ENCODE measurements around the gene RNF157. TPM values are rescaled to one million over a fixed set of nuclear protein-coding genes. Genes with fewer than 3 reads are reported as not detected.

Gene RNF157
- total RNA-seq, 1 donor from 2014 or later, result 54.0 TPM

GRCh38 chr17:76138896-76139752 lies 101.2 kb downstream of the RNF157 start:
- H3K27me3 Mint-ChIP-seq (ENCODE audit: low read depth), result peaks cover 60% of the 10 kb centered on the region
- peak overlapping the region; percentile 81 for H3K4me3 Mint-ChIP-seq
- peaks cover 53% of the 10 kb centered on the region for H3K4me1 Mint-ChIP-seq
- H3K36me3 Mint-ChIP-seq (ENCODE audit: low read depth), result no peaks in the 10 kb centered on the region
- DNase-seq (ENCODE audit: low read depth, low spot score), result no peak
- no peaks in the 10 kb centered on the region for H3K9me3 Mint-ChIP-seq
- H3K27ac Mint-ChIP-seq (ENCODE audit: unreplicated experiment), result no peak overlapping the region
- TF ChIP-seq CTCF (conservative IDR thresholded peaks at IDR 0.05), result no peak

- Mint-ChIP-seq H3K27me3 (ENCODE audit: low read depth) (peaks cover 68% of the 10 kb centered on the region), H3K4me3 (peak overlapping the region; percentile 81)
These were observed 101.9 kb downstream of the RNF157 start for GRCh38 chr17:76138234-76138895.

GRCh38 chr17:76137351-76138233 lies 102.7 kb downstream of the RNF157 start:
- TF ChIP-seq CTCF (conservative IDR thresholded peaks at IDR 0.05), result no peak
- H3K27me3 Mint-ChIP-seq (ENCODE audit: low read depth), result peaks cover 75% of the 10 kb centered on the region
- peak overlapping the region; percentile 95 for H3K27ac Mint-ChIP-seq (ENCODE audit: unreplicated experiment)
- peak overlapping the region; percentile 81 for H3K4me3 Mint-ChIP-seq
- H3K9me3 Mint-ChIP-seq, result no peaks in the 10 kb centered on the region
- peaks cover 52% of the 10 kb centered on the region for H3K4me1 Mint-ChIP-seq
- DNase-seq (ENCODE audit: low read depth, low spot score), result peak; percentile 43
- H3K36me3 Mint-ChIP-seq (ENCODE audit: low read depth), result no peaks in the 10 kb centered on the region

More at GRCh38 chr17:76138234-76138895, 101.9 kb downstream of the RNF157 start:
- H3K36me3 Mint-ChIP-seq (ENCODE audit: low read depth), result no peaks in the 10 kb centered on the region
- H3K27ac Mint-ChIP-seq (ENCODE audit: unreplicated experiment), result peak overlapping the region; percentile 95
- DNase-seq (ENCODE audit: low read depth, low spot score), result peak; percentile 69
- no peak for TF ChIP-seq CTCF (conservative IDR thresholded peaks at IDR 0.05)
- peaks cover 55% of the 10 kb centered on the region for H3K4me1 Mint-ChIP-seq
- no peaks in the 10 kb centered on the region for H3K9me3 Mint-ChIP-seq

GRCh38 chr17:76137001-76137350 lies 103.3 kb downstream of the RNF157 start:
- peak overlapping the region; percentile 41 for H3K4me3 Mint-ChIP-seq
- H3K9me3 Mint-ChIP-seq, result no peaks in the 10 kb centered on the region
- peaks cover 46% of the 10 kb centered on the region for H3K4me1 Mint-ChIP-seq
- no peak for TF ChIP-seq CTCF (conservative IDR thresholded peaks at IDR 0.05)
- DNase-seq (ENCODE audit: low read depth, low spot score), result no peak
- H3K27ac Mint-ChIP-seq (ENCODE audit: unreplicated experiment), result no peak overlapping the region
- peaks cover 68% of the 10 kb centered on the region for H3K27me3 Mint-ChIP-seq (ENCODE audit: low read depth)
- no peaks in the 10 kb centered on the region for H3K36me3 Mint-ChIP-seq (ENCODE audit: low read depth)

GRCh38 chr17:76136276-76137000 lies 103.9 kb downstream of the RNF157 start:
- peaks cover 66% of the 10 kb centered on the region for H3K27me3 Mint-ChIP-seq (ENCODE audit: low read depth)
- H3K36me3 Mint-ChIP-seq (ENCODE audit: low read depth), result no peaks in the 10 kb centered on the region
- TF ChIP-seq CTCF (conservative IDR thresholded peaks at IDR 0.05), result no peak
- no peaks in the 10 kb centered on the region for H3K9me3 Mint-ChIP-seq
- no peak overlapping the region for H3K27ac Mint-ChIP-seq (ENCODE audit: unreplicated experiment)
- peaks cover 41% of the 10 kb centered on the region for H3K4me1 Mint-ChIP-seq
- H3K4me3 Mint-ChIP-seq, result peak overlapping the region; percentile 41
- no peak for DNase-seq (ENCODE audit: low read depth, low spot score)
